ENCODE data around the gene AXDND1.

DNA sequence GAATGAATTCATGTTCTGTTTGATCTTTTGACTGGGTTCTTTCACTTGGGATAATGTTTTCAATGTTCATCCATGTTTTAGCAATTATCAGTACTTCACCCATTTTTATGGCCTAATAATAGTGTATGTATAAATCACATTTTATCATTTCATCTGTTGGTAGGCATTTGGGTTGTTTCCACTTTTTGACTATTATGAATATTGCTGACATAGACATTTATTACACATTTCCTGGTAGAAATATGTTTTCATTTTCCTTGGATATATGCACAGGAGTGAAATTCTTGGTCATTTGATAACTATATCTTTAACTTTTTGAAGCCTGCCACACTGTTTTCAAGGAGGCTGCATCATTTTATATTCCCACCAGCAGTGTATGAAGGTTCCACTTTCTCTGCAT is 79.8 kb downstream of the AXDND1 start:
- TF ChIP-seq, protein P1, sequence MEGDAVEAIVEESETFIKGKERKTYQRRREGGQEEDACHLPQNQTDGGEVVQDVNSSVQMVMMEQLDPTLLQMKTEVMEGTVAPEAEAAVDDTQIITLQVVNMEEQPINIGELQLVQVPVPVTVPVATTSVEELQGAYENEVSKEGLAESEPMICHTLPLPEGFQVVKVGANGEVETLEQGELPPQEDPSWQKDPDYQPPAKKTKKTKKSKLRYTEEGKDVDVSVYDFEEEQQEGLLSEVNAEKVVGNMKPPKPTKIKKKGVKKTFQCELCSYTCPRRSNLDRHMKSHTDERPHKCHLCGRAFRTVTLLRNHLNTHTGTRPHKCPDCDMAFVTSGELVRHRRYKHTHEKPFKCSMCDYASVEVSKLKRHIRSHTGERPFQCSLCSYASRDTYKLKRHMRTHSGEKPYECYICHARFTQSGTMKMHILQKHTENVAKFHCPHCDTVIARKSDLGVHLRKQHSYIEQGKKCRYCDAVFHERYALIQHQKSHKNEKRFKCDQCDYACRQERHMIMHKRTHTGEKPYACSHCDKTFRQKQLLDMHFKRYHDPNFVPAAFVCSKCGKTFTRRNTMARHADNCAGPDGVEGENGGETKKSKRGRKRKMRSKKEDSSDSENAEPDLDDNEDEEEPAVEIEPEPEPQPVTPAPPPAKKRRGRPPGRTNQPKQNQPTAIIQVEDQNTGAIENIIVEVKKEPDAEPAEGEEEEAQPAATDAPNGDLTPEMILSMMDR (IDR thresholded peaks at IDR 0.05) = no peak
- TF ChIP-seq POLR2A (IDR thresholded peaks at IDR 0.05) = no peak
